Tibial nerve (tissue), 4 donors: ENCODE data around the gene CRTC1. TPM values are rescaled to one million over a fixed set of nuclear protein-coding genes. Genes with fewer than 3 reads are reported as not detected.

Source experiments
- DNase-seq, 2 donors: peaks; one replicate each; pipeline ENCODE4 v3.0.0-alpha.2; 2019; ENCODE audit warnings: low spot score in 2 of 2
- H3K27ac ChIP-seq, 4 donors: fragments of 200-600 bp; sonication (generic) in 3 of 4; one replicate each; pipeline ENCODE4 v1.5.1; 2017 to 2019; ENCODE audit warnings: mild to moderate bottlenecking in 1 of 4
- H3K27me3 ChIP-seq, 2 donors: fragments of 200-600 bp; sonication (generic) in 1 of 2; one replicate each; pipeline versions ENCODE4 v1.5.1 to v1.6.0; 2017 to 2019
- H3K36me3 ChIP-seq, 3 donors: fragments of 200-600 bp; sonication (generic); one replicate each; pipeline ENCODE4 v1.5.1; 2018 to 2019
- H3K4me1 ChIP-seq, 4 donors: fragments of 200-600 bp; sonication (generic) in 3 of 4; one replicate each; pipeline ENCODE4 v1.5.1; 2017 to 2019
- H3K4me3 ChIP-seq, 4 donors: fragments of 200-600 bp; sonication (generic) in 3 of 4; one replicate each; pipeline ENCODE4 v1.5.1; 2017 to 2019; ENCODE audit warnings: mild to moderate bottlenecking in 1 of 4, moderate library complexity in 1 of 4
- H3K9me3 ChIP-seq, 4 donors: fragments of 200-600 bp; sonication (generic) in 3 of 4; one replicate each; pipeline ENCODE4 v1.5.1; 2017 to 2019
- EP300 ChIP-seq, 2 donors: sonication (generic); formaldehyde crosslinking; IDR thresholded peaks; one replicate each; pipeline ENCODE4 v1.6.1; 2017; ENCODE audit warnings: antibody characterized with exemption in 2 of 2, mild to moderate bottlenecking in 1 of 2
- POLR2A ChIP-seq, 2 donors: fragments of 450-650 bp; IDR thresholded peaks; one replicate each; pipeline ENCODE4 v1.6.1; 2017; ENCODE audit warnings: antibody characterized with exemption in 2 of 2, mild to moderate bottlenecking in 2 of 2, moderate library complexity in 2 of 2
- WGBS, 2 donors: methylation state at CpG; one replicate each; pipeline ENCODE4 v1.1.5; 2018; 5-methylcytosine and 5-hydroxymethylcytosine counted together
- total RNA-seq, 4 donors: library from RNA; depleted of rRNA; stranded (reverse); fragments of >200 nt; gene quantifications; one replicate each; pipeline ENCODE4 v1.1.0, GENCODE V29; 2016
- TF ChIP-seq, protein P1 (sequence below), 5 experiments: fragments of 200-600 bp in 3 of 5; fragments of 450-650 bp in 2 of 5; sonication (generic) in 3 of 5; IDR thresholded peaks; one replicate each; pipeline ENCODE4 v1.5.1; 2016 to 2019; ENCODE audit warnings: antibody characterized with exemption in 5 of 5, mild to moderate bottlenecking in 3 of 5, moderate library complexity in 2 of 5

Gene CRTC1
- total RNA-seq, 4 donors from 2014 or later = 4.0 to 7.8 (median 6.7) TPM

DNA sequence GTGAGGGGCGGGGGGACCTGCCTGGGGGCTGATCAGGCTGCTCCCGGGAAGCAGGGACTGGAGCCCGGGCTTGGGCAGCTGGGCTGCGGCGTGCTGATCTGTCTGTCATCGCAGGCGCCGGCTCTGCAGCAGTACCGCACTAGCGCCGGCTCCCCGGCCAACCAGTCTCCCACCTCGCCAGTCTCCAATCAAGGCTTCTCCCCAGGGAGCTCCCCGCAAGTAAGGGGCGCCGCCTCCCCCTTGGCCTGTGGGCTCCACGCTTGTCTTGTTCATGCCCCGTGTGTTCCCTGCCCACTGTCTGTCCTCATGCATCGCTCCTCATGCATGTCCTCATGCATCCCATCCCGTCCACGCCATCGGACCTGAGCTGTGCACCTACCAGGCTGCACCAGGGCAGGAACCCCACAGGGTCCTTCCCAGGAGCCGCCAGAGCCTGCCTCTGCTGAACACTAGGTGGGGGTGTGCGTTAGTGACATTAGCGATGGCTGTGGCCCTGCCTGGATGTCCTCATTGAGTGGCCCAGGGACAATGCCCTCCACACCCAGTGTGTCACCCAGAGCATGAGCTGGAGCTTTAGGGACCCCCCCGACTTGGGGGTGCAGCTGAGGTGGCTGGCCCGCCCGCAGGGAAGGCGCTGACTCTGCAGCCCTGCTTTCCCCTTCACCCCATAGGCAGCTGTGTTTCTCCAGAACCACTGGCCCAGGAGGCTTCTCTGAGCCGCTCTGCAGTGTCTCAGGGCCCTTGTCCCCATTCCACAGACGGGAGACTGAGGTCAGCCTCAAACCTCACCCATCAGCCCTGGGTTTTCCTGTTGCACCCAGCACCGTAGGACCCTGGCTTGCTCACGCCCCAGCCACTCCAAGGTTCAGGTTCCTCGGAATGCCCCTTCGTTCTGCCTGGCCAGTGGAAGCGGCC is 88.1 kb downstream of the CRTC1 start:
- Histone ChIP-seq H3K27me3 (no peaks in the 10 kb centered on the region), H3K36me3 (peaks cover 0 to 72% (median 0%) of the 10 kb centered on the region in 3 donors), H3K4me1 (no peaks in the 10 kb centered on the region), H3K9me3 (no peaks in the 10 kb centered on the region), H3K27ac (no peak overlapping the region), H3K4me3 (no peak overlapping the region)
- WGBS, 2 donors = 86 to 88% methylated on average over 31 to 36 of the region's 36 CpGs
- TF ChIP-seq, protein P1, sequence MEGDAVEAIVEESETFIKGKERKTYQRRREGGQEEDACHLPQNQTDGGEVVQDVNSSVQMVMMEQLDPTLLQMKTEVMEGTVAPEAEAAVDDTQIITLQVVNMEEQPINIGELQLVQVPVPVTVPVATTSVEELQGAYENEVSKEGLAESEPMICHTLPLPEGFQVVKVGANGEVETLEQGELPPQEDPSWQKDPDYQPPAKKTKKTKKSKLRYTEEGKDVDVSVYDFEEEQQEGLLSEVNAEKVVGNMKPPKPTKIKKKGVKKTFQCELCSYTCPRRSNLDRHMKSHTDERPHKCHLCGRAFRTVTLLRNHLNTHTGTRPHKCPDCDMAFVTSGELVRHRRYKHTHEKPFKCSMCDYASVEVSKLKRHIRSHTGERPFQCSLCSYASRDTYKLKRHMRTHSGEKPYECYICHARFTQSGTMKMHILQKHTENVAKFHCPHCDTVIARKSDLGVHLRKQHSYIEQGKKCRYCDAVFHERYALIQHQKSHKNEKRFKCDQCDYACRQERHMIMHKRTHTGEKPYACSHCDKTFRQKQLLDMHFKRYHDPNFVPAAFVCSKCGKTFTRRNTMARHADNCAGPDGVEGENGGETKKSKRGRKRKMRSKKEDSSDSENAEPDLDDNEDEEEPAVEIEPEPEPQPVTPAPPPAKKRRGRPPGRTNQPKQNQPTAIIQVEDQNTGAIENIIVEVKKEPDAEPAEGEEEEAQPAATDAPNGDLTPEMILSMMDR (IDR thresholded peaks at IDR 0.05) = no peak
- TF ChIP-seq EP300 (IDR thresholded peaks at IDR 0.05) (no peak), POLR2A (IDR thresholded peaks at IDR 0.05) (no peak)
- DNase-seq = no peak

DNA sequence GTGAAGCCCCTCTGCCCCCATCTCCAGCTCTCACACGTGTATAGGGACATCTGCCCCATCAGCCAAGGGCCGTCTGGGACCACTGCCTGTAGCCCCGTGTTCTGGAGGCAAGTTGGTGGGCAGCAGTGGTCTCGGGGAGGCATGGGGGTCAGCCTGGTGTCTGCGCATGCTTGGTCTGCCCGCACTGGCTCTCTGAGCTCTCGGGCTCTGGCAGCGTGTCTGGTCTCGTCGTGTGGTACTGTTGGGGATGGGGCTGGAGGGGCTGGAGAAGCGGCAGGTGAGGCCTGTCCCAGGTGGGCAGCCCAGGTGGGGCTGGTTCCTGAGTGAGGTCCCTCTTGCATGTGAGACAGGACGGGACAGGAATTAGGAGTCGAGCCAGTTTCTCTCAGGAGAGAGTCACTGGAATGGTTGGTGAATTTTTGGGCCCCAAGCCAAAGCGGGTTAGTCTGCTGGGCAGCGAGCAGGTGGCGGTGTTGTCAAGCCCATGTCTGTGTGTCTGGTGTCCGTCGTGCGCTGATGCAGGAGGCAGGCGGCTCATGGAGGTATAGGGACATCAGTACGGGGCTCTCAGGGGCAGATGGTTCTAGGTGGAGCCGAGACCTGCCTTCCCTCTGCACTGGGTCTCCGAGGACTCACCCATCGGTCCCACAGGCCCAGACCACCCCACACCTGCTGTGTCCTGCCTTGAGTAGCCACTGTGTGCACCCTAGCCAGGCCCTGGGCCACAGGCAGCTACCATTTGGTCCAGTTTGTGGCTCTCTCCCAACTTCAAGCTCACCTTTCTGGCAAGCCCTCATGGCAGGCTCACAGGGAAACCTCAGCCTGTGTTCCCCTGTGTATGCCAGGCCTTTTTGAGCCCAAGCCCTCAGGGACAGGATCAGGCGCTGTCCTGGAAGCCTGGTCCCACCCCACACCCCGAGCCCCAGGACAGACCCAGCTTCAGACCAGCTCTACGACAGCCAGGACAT is 89.4 kb downstream of the CRTC1 start:
- WGBS, 2 donors = 88 to 89% methylated on average over 24 to 27 of the region's 27 CpGs
- H3K4me3 ChIP-seq = no peak overlapping the region
- H3K36me3 ChIP-seq = peaks cover 0 to 72% (median 0%) of the 10 kb centered on the region in 3 donors
- H3K27me3 ChIP-seq = no peaks in the 10 kb centered on the region
- peaks cover 0 to 10% (median 0%) of the 10 kb centered on the region in 4 donors for H3K4me1 ChIP-seq
- no peak for DNase-seq
- TF ChIP-seq POLR2A (IDR thresholded peaks at IDR 0.05) = no peak
- no peak for TF ChIP-seq EP300 (IDR thresholded peaks at IDR 0.05)
- TF ChIP-seq, protein P1 (IDR thresholded peaks at IDR 0.05) = no peak
- no peaks in the 10 kb centered on the region for H3K9me3 ChIP-seq
- no peak overlapping the region for H3K27ac ChIP-seq

DNA sequence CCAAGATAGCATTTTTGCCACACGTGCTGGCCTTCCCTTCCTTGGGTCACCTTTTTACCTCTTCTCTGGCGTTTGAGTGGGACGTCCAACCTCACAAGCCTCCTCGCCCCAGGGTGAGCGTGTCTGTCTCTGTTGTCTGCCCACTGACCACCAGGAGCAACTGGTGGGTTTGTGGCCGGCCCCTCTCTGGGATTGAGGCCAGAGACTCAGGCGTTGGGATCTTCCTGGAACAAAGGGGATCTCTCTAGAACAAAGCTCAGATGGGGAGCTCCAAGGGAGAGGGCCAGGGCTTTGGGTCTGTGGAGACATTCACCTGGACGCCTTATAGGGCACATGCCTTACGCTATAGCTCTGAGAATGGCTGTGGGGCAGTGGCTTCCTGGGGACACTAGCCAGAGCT is 90.2 kb downstream of the CRTC1 start:
- Histone ChIP-seq H3K27ac (no peak overlapping the region), H3K4me1 (peaks cover 0 to 11% (median 0%) of the 10 kb centered on the region in 4 donors), H3K9me3 (no peaks in the 10 kb centered on the region), H3K27me3 (no peaks in the 10 kb centered on the region), H3K4me3 (no peak overlapping the region), H3K36me3 (peaks cover 0 to 65% (median 0%) of the 10 kb centered on the region in 3 donors)
- 75 to 81% methylated on average over 6 to 9 of the region's 9 CpGs for WGBS, 2 donors
- DNase-seq = no peak
- no peak for TF ChIP-seq POLR2A (IDR thresholded peaks at IDR 0.05)
- TF ChIP-seq, protein P1 (IDR thresholded peaks at IDR 0.05) = no peak
- no peak for TF ChIP-seq EP300 (IDR thresholded peaks at IDR 0.05)

- H3K27me3 ChIP-seq = no peaks in the 10 kb centered on the region
- no peaks in the 10 kb centered on the region for H3K9me3 ChIP-seq
- peaks cover 0 to 11% (median 0%) of the 10 kb centered on the region in 4 donors for H3K4me1 ChIP-seq
- TF ChIP-seq POLR2A (IDR thresholded peaks at IDR 0.05) (no peak), EP300 (IDR thresholded peaks at IDR 0.05) (no peak)
- TF ChIP-seq, protein P1 (IDR thresholded peaks at IDR 0.05) = no peak
- DNase-seq = no peak
- H3K27ac ChIP-seq = no peak overlapping the region
- no peak overlapping the region for H3K4me3 ChIP-seq
- H3K36me3 ChIP-seq = peaks cover 0 to 60% (median 0%) of the 10 kb centered on the region in 3 donors
- 88 to 91% methylated on average over 11 of the region's 11 CpGs for WGBS, 2 donors
These were observed 90.6 kb downstream of the CRTC1 start for GRCh38 chr19:18774107-18774506.
